ENCODE results near the gene PI4KA.
"Not testable (repeated sequence)": the region's sequence is repeated elsewhere in the genome, so short reads cannot be mapped to it uniquely, and the experiment has no call there.

GRCh38 chr22:20667548-20667947 lies 191.1 kb downstream of the PI4KA start:
- not testable (repeated sequence) for TF ChIP-seq CTCF (IDR thresholded peaks at IDR 0.05); ZFX (IDR thresholded peaks at IDR 0.05; ENCODE audit: borderline replicate concordance)
